PC-9 (cell line): ENCODE results near the gene PTPN18. TPM values are rescaled to one million over a fixed set of nuclear protein-coding genes. Genes with fewer than 3 reads are reported as not detected.
A peak's percentile ranks its signal among the peaks of the same experiment; 100 is the strongest.

Experiments
- BruUV-seq: library from RNA; stranded (reverse); fragments of 400-500 nt; replicated peaks from 2 replicates; lab custom pipeline; 2021; lab: Mats Ljungman, UMichigan
- CTCF ChIA-PET: fragments of 300-600 bp; sonication (Branson Sonifier 250); formaldehyde crosslinking; loops from one replicate; lab custom pipeline; 2022; ENCODE audit warnings: antibody characterized with exemption; lab: Charles Lee
- POLR2A ChIA-PET: fragments of 300-600 bp; sonication (Branson Sonifier 250); formaldehyde crosslinking; loops from one replicate; lab custom pipeline; 2022; ENCODE audit warnings: antibody characterized with exemption; ENCODE audit not compliant: unreplicated experiment; lab: Charles Lee
- DNase-seq, 2 experiments: peaks; one replicate each; pipeline versions ENCODE4 v3.0.0 to v3.0.0-alpha.2; 2015 to 2022; ENCODE audit warnings: mixed read lengths in 1 of 2
- H2AFZ ChIP-seq: fragments of 200-600 bp; sonication (generic); 2 replicates; pipeline ENCODE4 v1.8.1; 2017; ENCODE audit warnings: antibody characterized with exemption
- H3F3A ChIP-seq: fragments of 200-600 bp; sonication (generic); 2 replicates; pipeline ENCODE4 v1.8.1; 2017; ENCODE audit warnings: antibody characterized with exemption, mild to moderate bottlenecking, low read depth; ENCODE audit not compliant: insufficient read depth
- H3K27ac ChIP-seq: fragments of 200-600 bp; sonication (generic); 2 replicates; pipeline ENCODE4 v1.6.1; 2016; ENCODE audit warnings: mixed run types
- H3K27me3 ChIP-seq: fragments of 200-600 bp; sonication (generic); 2 replicates; pipeline ENCODE4 v1.6.1; 2016; ENCODE audit warnings: low read depth, mixed run types; ENCODE audit not compliant: insufficient read depth
- H3K36me3 ChIP-seq: fragments of 200-600 bp; sonication (generic); 2 replicates; pipeline ENCODE4 v1.6.1; 2016; ENCODE audit warnings: low read depth, mixed run types
- H3K4me1 ChIP-seq: fragments of 200-600 bp; sonication (generic); replicated peaks from 2 replicates; pipeline ENCODE4 v1.6.1; 2016; ENCODE audit warnings: mixed run types; ENCODE audit not compliant: insufficient read depth
- H3K4me2 ChIP-seq: fragments of 200-600 bp; sonication (generic); 2 replicates; pipeline ENCODE4 v1.6.1; 2017; ENCODE audit warnings: mixed run types
- H3K4me3 ChIP-seq: fragments of 200-600 bp; sonication (generic); 2 replicates; pipeline ENCODE4 v1.6.1; 2016; ENCODE audit warnings: mixed run types
- H3K79me2 ChIP-seq: fragments of 200-600 bp; sonication (generic); 2 replicates; pipeline ENCODE4 v1.6.1; 2017; ENCODE audit warnings: low read depth, mixed run types
- H3K9me2 ChIP-seq: fragments of 200-600 bp; sonication (generic); 2 replicates; pipeline ENCODE4 v1.8.1; 2017; ENCODE audit warnings: mild to moderate bottlenecking; ENCODE audit not compliant: insufficient read depth
- H3K9me3 ChIP-seq: fragments of 200-600 bp; sonication (generic); 2 replicates; pipeline ENCODE4 v1.8.1; 2016; ENCODE audit warnings: low read depth; ENCODE audit not compliant: insufficient read depth
- H4K20me1 ChIP-seq: fragments of 200-600 bp; sonication (generic); 2 replicates; pipeline ENCODE4 v1.8.1; 2017; ENCODE audit not compliant: insufficient read depth
- CTCF ChIP-seq: fragments of 200-600 bp; sonication (generic); conservative IDR thresholded peaks from 2 replicates; pipeline ENCODE4 v1.6.1; 2017; ENCODE audit warnings: mixed run types, antibody characterized with exemption, mild to moderate bottlenecking, moderate library complexity
- EZH2 ChIP-seq: fragments of 200-600 bp; sonication (generic); IDR thresholded peaks from 2 replicates; pipeline ENCODE4 v1.8.0; 2017; ENCODE audit warnings: antibody characterized with exemption, low read depth
- intact Hi-C: fragments of 100-400 bp; cut with micrococcal nuclease; formaldehyde crosslinking; loops from one replicate; pipeline ENCODE4 v1.10.0; 2022; ENCODE audit not compliant: unreplicated experiment
- total RNA-seq: library from RNA; stranded (reverse); gene quantifications from 2 replicates; pipeline ENCODE4 v1.2.3, GENCODE V29; 2021

The PTPN18 gene
- total RNA-seq, 1 experiment from 2014 or later: 55.9 TPM

- Histone ChIP-seq H3K36me3 (peaks cover 8% of the 10 kb centered on the region; the same call in 1 of the 2 replicates), H3K4me1 (peaks cover 20% of the 10 kb centered on the region), H3K27ac (peak overlapping the region; percentile 52), H3K9me2 (no peaks in the 10 kb centered on the region), H3F3A (peaks cover 11% of the 10 kb centered on the region; the same call in 1 of the 2 replicates), H3K79me2 (peaks cover 19% of the 10 kb centered on the region), H3K9me3 (no peaks in the 10 kb centered on the region), H3K4me2 (peak overlapping the region; percentile 83), H4K20me1 (peaks cover 6% of the 10 kb centered on the region), H2AFZ (peak overlapping the region; percentile 99), H3K4me3 (peak overlapping the region; percentile 90), H3K27me3 (no peaks in the 10 kb centered on the region)
- CTCF ChIA-PET: interaction anchor here (1.0 to 1.7 kb wide), 3 partner anchors 9 to 161 kb away, joined by 3 to 11 read pairs (median 4); partner anchors contain the start of gene SMPD4
- intact Hi-C loops: loop anchor here (1.0 to 2.0 kb wide), 2 partner anchors 30 to 51 kb away; no protein-coding TSS in a partner anchor
- TF ChIP-seq EZH2 (no peak), CTCF (no peak)
- DNase-seq: peak; percentile 90 to 92
- POLR2A ChIA-PET: interaction anchor here (0.6 kb wide), 2 partner anchors 13 to 162 kb away, joined by 3 to 22 read pairs; no protein-coding TSS in a partner anchor
- BruUV-seq: TSS peak; percentile 78
Observed at GRCh38 chr2:130342020-130342532, 13.8 kb upstream of the PTPN18 start.

GRCh38 chr2:130342533-130343275 is 13.2 kb upstream of the PTPN18 start, which contains the start of gene IMP4:
TSS of gene IMP4 (plus strand) at chr2:130342897. CDS start at chr2:130342933, 36 bp downstream.
- Histone ChIP-seq H3F3A (peaks cover 5% of the 10 kb centered on the region; the same call in 1 of the 2 replicates), H3K79me2 (peaks cover 19% of the 10 kb centered on the region), H3K27me3 (no peaks in the 10 kb centered on the region), H3K4me1 (peaks cover 18% of the 10 kb centered on the region), H2AFZ (peak within 1 kb of the TSS; percentile 99), H3K27ac (peak within 1 kb of the TSS; percentile 52), H3K9me2 (no peaks in the 10 kb centered on the region), H3K36me3 (peaks cover 8% of the 10 kb centered on the region; the same call in 1 of the 2 replicates), H3K9me3 (no peaks in the 10 kb centered on the region), H3K4me2 (peak within 1 kb of the TSS; percentile 83), H3K4me3 (peak within 1 kb of the TSS; percentile 90), H4K20me1 (peaks cover 9% of the 10 kb centered on the region)
- ChIA-PET POLR2A (interaction anchor here (0.6 kb wide), 1 partner anchor 12 kb away, joined by 3 read pairs; no protein-coding TSS in a partner anchor), CTCF (interaction anchor here (1.6 to 1.7 kb wide), 2 partner anchors 10 to 161 kb away, joined by 4 to 11 read pairs; partner anchors contain the start of gene SMPD4)
- peak; percentile 93 to 98 for DNase-seq
- TF ChIP-seq CTCF: no peak; the same call in 1 of the 2 replicates
- TF ChIP-seq EZH2: no peak
- intact Hi-C loops: loop anchor here (1.0 to 2.0 kb wide), 2 partner anchors 30 to 50 kb away; no protein-coding TSS in a partner anchor
- BruUV-seq: no TSS peak

GRCh38 chr2:130344578-130344977 is 11.3 kb upstream of the PTPN18 start:
- no peak overlapping the region for H2AFZ ChIP-seq
- peaks cover 12% of the 10 kb centered on the region; the same call in 1 of the 2 replicates for H3K4me1 ChIP-seq
- peaks cover 9% of the 10 kb centered on the region for H4K20me1 ChIP-seq
- CTCF ChIA-PET: no interaction called here
- peak overlapping the region; percentile 83; the same call in 1 of the 2 replicates for H3K4me2 ChIP-seq
- intact Hi-C loops: no loop called here
- H3K4me3 ChIP-seq: no peak overlapping the region
- no peaks in the 10 kb centered on the region for H3K9me3 ChIP-seq
- H3K27ac ChIP-seq: no peak overlapping the region
- no peaks in the 10 kb centered on the region for H3K9me2 ChIP-seq
- no peaks in the 10 kb centered on the region for H3K27me3 ChIP-seq
- DNase-seq: no peak
- peaks cover 19% of the 10 kb centered on the region for H3K79me2 ChIP-seq
- peaks cover 2% of the 10 kb centered on the region; the same call in 1 of the 2 replicates for H3F3A ChIP-seq
- H3K36me3 ChIP-seq: peaks cover 8% of the 10 kb centered on the region; the same call in 1 of the 2 replicates
- BruUV-seq: no TSS peak
- POLR2A ChIA-PET: no interaction called here
- TF ChIP-seq EZH2: no peak
- TF ChIP-seq CTCF: no peak
